Measurements from ENCODE around the gene PTTG1IP. TPM values are rescaled to one million over a fixed set of nuclear protein-coding genes. Genes with fewer than 3 reads are reported as not detected.
A peak's percentile ranks its signal among the peaks of the same experiment; 100 is the strongest.

Gene PTTG1IP
- total RNA-seq, 2 donors from 2014 or later, result 301 to 351 TPM

- no peaks in the 10 kb centered on the region for H3K27me3 ChIP-seq (replicated peaks; ENCODE audit: insufficient read depth)
- peaks cover 15 to 19% of the 10 kb centered on the region in 2 donors for H3K4me1 ChIP-seq (ENCODE audit: control insufficient read depth in 1 of 2, low read depth in 2 of 2)
- H3K4me3 ChIP-seq, result peak overlapping the region; percentile 68
- H3K36me3 ChIP-seq, result peaks cover 30% of the 10 kb centered on the region
- ATAC-seq (ENCODE audit: insufficient number of reproducible peaks, low FRiP score, low read depth) (no peak), DNase-seq (ENCODE audit: low spot score) (no peak)
- TF ChIP-seq CTCF (IDR thresholded peaks at IDR 0.05), result no peak
- no peak overlapping the region for H3K27ac ChIP-seq
- no peaks in the 10 kb centered on the region for H3K9me3 ChIP-seq
Observed at GRCh38 chr21:44846485-44847260, 26.8 kb downstream of the PTTG1IP start.

GRCh38 chr21:44846224-44846484 lies 27.3 kb downstream of the PTTG1IP start:
- no peak for ATAC-seq (ENCODE audit: insufficient number of reproducible peaks, low FRiP score, low read depth)
- no peak for TF ChIP-seq CTCF (IDR thresholded peaks at IDR 0.05)
- DNase-seq (ENCODE audit: low spot score), result no peak
- no peaks in the 10 kb centered on the region for H3K27me3 ChIP-seq (replicated peaks; ENCODE audit: insufficient read depth)
- H3K4me1 ChIP-seq (ENCODE audit: control insufficient read depth in 1 of 2, low read depth in 2 of 2), result peaks cover 15 to 19% of the 10 kb centered on the region in 2 donors
- peaks cover 25% of the 10 kb centered on the region for H3K36me3 ChIP-seq
- peak overlapping the region; percentile 68 for H3K4me3 ChIP-seq
- H3K27ac ChIP-seq, result no peak overlapping the region
- no peaks in the 10 kb centered on the region for H3K9me3 ChIP-seq

- Histone ChIP-seq H3K9me3 (no peaks in the 10 kb centered on the region), H3K27ac (no peak overlapping the region)
- no peak for TF ChIP-seq CTCF (IDR thresholded peaks at IDR 0.05)
Observed at GRCh38 chr21:44845418-44846223, 27.9 kb downstream of the PTTG1IP start.

GRCh38 chr21:44844256-44844655 lies 29.2 kb downstream of the PTTG1IP start:
- H3K9me3 ChIP-seq, result no peaks in the 10 kb centered on the region
- ATAC-seq (ENCODE audit: insufficient number of reproducible peaks, low FRiP score, low read depth) (no peak), DNase-seq (ENCODE audit: low spot score) (no peak)
- H3K4me1 ChIP-seq (ENCODE audit: control insufficient read depth in 1 of 2, low read depth in 2 of 2), result peaks cover 15 to 19% of the 10 kb centered on the region in 2 donors
- no peak overlapping the region for H3K27ac ChIP-seq
- H3K27me3 ChIP-seq (replicated peaks; ENCODE audit: insufficient read depth), result no peaks in the 10 kb centered on the region
- peaks cover 6% of the 10 kb centered on the region for H3K36me3 ChIP-seq
- no peak overlapping the region for H3K4me3 ChIP-seq
- TF ChIP-seq CTCF (IDR thresholded peaks at IDR 0.05), result no peak

More at GRCh38 chr21:44845418-44846223, 27.9 kb downstream of the PTTG1IP start:
- DNase-seq (ENCODE audit: low spot score) (no peak), ATAC-seq (ENCODE audit: insufficient number of reproducible peaks, low FRiP score, low read depth) (no peak)
- peak overlapping the region; percentile 68 for H3K4me3 ChIP-seq
- H3K4me1 ChIP-seq (ENCODE audit: control insufficient read depth in 1 of 2, low read depth in 2 of 2), result peaks cover 15 to 19% of the 10 kb centered on the region in 2 donors
- peaks cover 20% of the 10 kb centered on the region for H3K36me3 ChIP-seq
- no peaks in the 10 kb centered on the region for H3K27me3 ChIP-seq (replicated peaks; ENCODE audit: insufficient read depth)

GRCh38 chr21:44842721-44843445 lies 30.6 kb downstream of the PTTG1IP start:
- no peak for TF ChIP-seq CTCF (IDR thresholded peaks at IDR 0.05)
- Histone ChIP-seq H3K4me3 (no peak overlapping the region), H3K4me1 (ENCODE audit: control insufficient read depth in 1 of 2, low read depth in 2 of 2) (peaks cover 15 to 19% of the 10 kb centered on the region in 2 donors), H3K27ac (no peak overlapping the region), H3K27me3 (replicated peaks; ENCODE audit: insufficient read depth) (no peaks in the 10 kb centered on the region), H3K36me3 (no peaks in the 10 kb centered on the region), H3K9me3 (no peaks in the 10 kb centered on the region)
- ATAC-seq (ENCODE audit: insufficient number of reproducible peaks, low FRiP score, low read depth) (no peak), DNase-seq (ENCODE audit: low spot score) (no peak)
